Activated CD4-positive, alpha-beta T cell treated with anti-CD3 and anti-CD28 coated beads, Interleukin-2, amount 10 ng/mL, durations not matched to agents 7 days and 5 days (primary cell): ENCODE measurements around the gene FAM81B. TPM values are rescaled to one million over a fixed set of nuclear protein-coding genes. Genes with fewer than 3 reads are reported as not detected.

Experiments used
- CTCF ChIA-PET: fragments of 350-600 bp; sonication (Branson Sonifier 250); formaldehyde crosslinking; loops from one replicate; lab custom pipeline; 2021; ENCODE audit warnings: antibody characterized with exemption; lab: Charles Lee
- POLR2A ChIA-PET: fragments of 350-600 bp; sonication (Branson Sonifier 250); formaldehyde crosslinking; loops from one replicate; lab custom pipeline; 2021; ENCODE audit warnings: antibody characterized with exemption; lab: Charles Lee
- DNase-seq: peaks from one replicate; pipeline ENCODE4 v3.0.0-alpha.2; 2020
- H3K27ac Mint-ChIP-seq: one replicate; pipeline ENCODE4 v1.8.0; 2021; ENCODE audit warnings: mild to moderate bottlenecking, moderate library complexity, mixed read lengths
- H3K27me3 Mint-ChIP-seq: one replicate; pipeline ENCODE4 v1.8.0; 2021; ENCODE audit warnings: mixed read lengths
- H3K36me3 Mint-ChIP-seq: one replicate; pipeline ENCODE4 v1.8.0; 2021; ENCODE audit warnings: low read depth, mixed read lengths
- H3K4me1 Mint-ChIP-seq: one replicate; pipeline ENCODE4 v1.8.0; 2021; ENCODE audit warnings: mixed read lengths
- H3K4me3 Mint-ChIP-seq: one replicate; pipeline ENCODE4 v1.8.0; 2021; ENCODE audit warnings: mild to moderate bottlenecking, moderate library complexity, mixed read lengths
- H3K9me3 Mint-ChIP-seq: one replicate; pipeline ENCODE4 v1.8.0; 2021; ENCODE audit warnings: mixed read lengths
- total RNA-seq, 2 experiments: library from RNA; stranded (reverse); gene quantifications; one replicate each; pipeline ENCODE4 v1.2.3, GENCODE V29; 2021

The FAM81B gene
- total RNA-seq, 2 experiments from 2014 or later: not detected

- H3K27ac Mint-ChIP-seq: no peak overlapping the region
Observed at GRCh38 chr5:95411474-95411873, 20.3 kb downstream of the FAM81B start.

DNA sequence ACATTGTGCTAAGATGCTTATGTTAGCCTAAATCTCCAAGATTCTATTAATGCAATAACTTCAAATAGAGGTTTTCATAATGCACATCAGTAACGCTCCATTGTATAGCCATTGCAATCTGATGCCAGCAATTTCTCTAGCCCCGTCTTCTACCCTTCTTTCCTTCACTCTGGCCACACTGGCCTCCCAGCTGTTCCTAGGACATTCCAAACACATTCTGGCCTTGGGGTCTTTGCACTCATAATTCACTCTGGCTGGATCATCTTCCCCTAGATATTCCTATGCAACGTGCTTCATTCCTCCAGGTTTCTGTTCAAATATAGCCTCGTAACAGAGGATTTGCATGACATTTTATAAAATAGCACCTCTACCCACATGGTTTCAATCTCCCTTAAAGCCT lies 23.3 kb downstream of the FAM81B start:
- H3K4me1 Mint-ChIP-seq: no peaks in the 10 kb centered on the region
- ChIA-PET POLR2A (no interaction called here), CTCF (no interaction called here)
- H3K9me3 Mint-ChIP-seq: no peaks in the 10 kb centered on the region
- no peaks in the 10 kb centered on the region for H3K36me3 Mint-ChIP-seq
- H3K4me3 Mint-ChIP-seq: no peak overlapping the region
- no peaks in the 10 kb centered on the region for H3K27me3 Mint-ChIP-seq
- no peak for DNase-seq
- no peak overlapping the region for H3K27ac Mint-ChIP-seq

More at GRCh38 chr5:95411474-95411873, 20.3 kb downstream of the FAM81B start:
- H3K27me3 Mint-ChIP-seq: peaks cover 4% of the 10 kb centered on the region
- no peaks in the 10 kb centered on the region for H3K36me3 Mint-ChIP-seq
- no peaks in the 10 kb centered on the region for H3K4me1 Mint-ChIP-seq
- no peaks in the 10 kb centered on the region for H3K9me3 Mint-ChIP-seq
- CTCF ChIA-PET: no interaction called here
- POLR2A ChIA-PET: no interaction called here
- DNase-seq: no peak
- H3K4me3 Mint-ChIP-seq: no peak overlapping the region

DNA sequence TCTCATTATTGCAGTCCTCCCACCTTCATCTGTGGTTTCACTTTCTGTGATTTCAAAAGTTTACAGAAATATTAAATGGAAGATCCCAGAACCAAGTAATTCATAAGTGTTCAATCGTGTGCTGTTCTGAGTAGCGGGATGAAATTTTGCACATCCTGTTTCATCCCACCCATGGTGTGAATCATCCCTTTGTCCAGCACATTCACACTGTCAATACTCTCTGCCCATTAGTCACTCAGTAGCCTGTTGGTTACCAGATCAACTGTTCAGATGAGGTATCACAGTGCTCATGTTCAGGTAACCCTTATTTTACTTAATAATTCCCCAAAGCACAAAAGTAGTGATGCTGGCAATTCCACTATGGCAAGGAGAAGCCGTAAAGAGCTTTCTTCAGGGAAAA lies 26.8 kb downstream of the FAM81B start:
- CTCF ChIA-PET: no interaction called here
- no peaks in the 10 kb centered on the region for H3K27me3 Mint-ChIP-seq
- POLR2A ChIA-PET: no interaction called here

GRCh38 chr5:95422838-95423237 lies 31.7 kb downstream of the FAM81B start:
- Mint-ChIP-seq H3K27ac (no peak overlapping the region), H3K4me3 (no peak overlapping the region), H3K9me3 (no peaks in the 10 kb centered on the region), H3K36me3 (no peaks in the 10 kb centered on the region), H3K27me3 (no peaks in the 10 kb centered on the region), H3K4me1 (no peaks in the 10 kb centered on the region)
- CTCF ChIA-PET: no interaction called here
- DNase-seq: no peak
- POLR2A ChIA-PET: no interaction called here

More for the DNA sequence above, 26.8 kb downstream of the FAM81B start:
- Mint-ChIP-seq H3K4me3 (no peak overlapping the region), H3K4me1 (no peaks in the 10 kb centered on the region), H3K36me3 (no peaks in the 10 kb centered on the region), H3K9me3 (no peaks in the 10 kb centered on the region), H3K27ac (no peak overlapping the region)
- no peak for DNase-seq

DNA sequence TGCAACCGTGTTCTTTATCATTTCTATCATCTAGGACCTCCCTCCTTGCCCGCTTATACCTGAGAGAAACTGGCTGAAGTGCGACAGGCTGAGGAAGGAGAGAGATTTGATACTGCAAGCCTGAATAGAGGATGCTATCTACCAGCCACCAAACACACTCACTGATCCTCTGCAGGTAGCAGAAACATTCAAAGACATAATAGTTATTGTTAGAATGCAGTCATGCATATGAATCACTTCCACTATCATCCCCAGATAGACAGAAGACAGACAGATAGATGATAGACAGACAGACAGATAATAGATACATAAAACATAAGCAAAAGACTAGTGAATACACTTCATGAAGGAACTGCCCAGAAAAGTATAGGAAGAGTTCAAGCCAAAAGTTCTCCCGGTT lies 32.9 kb downstream of the FAM81B start:
- H3K4me1 Mint-ChIP-seq: no peaks in the 10 kb centered on the region
- no peak overlapping the region for H3K4me3 Mint-ChIP-seq
- peaks cover under 1% of the 10 kb centered on the region for H3K27me3 Mint-ChIP-seq
- CTCF ChIA-PET: no interaction called here
- POLR2A ChIA-PET: no interaction called here
- no peak for DNase-seq
- H3K9me3 Mint-ChIP-seq: no peaks in the 10 kb centered on the region
- no peaks in the 10 kb centered on the region for H3K36me3 Mint-ChIP-seq
- H3K27ac Mint-ChIP-seq: no peak overlapping the region

GRCh38 chr5:95424526-95424925 lies 33.4 kb downstream of the FAM81B start:
- POLR2A ChIA-PET: no interaction called here
- DNase-seq: no peak
- Mint-ChIP-seq H3K9me3 (no peaks in the 10 kb centered on the region), H3K27ac (no peak overlapping the region), H3K36me3 (no peaks in the 10 kb centered on the region), H3K27me3 (peaks cover 5% of the 10 kb centered on the region), H3K4me3 (no peak overlapping the region), H3K4me1 (no peaks in the 10 kb centered on the region)
- CTCF ChIA-PET: no interaction called here

DNA sequence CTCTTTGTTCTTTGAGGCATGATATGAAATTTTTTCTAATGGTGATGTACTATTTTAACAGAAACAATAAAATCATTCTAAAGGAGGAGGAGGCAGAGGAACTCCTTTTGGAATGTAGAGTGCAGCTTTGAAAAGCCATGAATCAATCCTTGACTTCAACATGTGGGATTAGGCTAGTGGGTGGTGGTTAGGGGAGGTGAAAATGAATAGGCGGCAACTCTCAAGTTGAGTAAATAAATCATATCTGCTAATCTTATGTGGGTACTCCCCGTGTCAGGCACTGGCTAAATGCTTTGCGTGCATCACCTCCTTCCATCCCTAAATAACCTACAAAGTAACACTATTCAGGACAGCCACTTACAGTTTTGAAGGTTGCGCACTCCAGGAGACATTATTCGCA lies 35.1 kb downstream of the FAM81B start:
- no peak overlapping the region for H3K4me3 Mint-ChIP-seq
- POLR2A ChIA-PET: no interaction called here

GRCh38 chr5:95432779-95433178 lies 41.6 kb downstream of the FAM81B start:
- ChIA-PET CTCF (no interaction called here), POLR2A (no interaction called here)
- Mint-ChIP-seq H3K4me3 (no peak overlapping the region), H3K4me1 (no peaks in the 10 kb centered on the region), H3K27ac (no peak overlapping the region), H3K36me3 (no peaks in the 10 kb centered on the region), H3K27me3 (peaks cover 19% of the 10 kb centered on the region), H3K9me3 (no peaks in the 10 kb centered on the region)
- DNase-seq: no peak

More for the DNA sequence above, 35.1 kb downstream of the FAM81B start:
- H3K27me3 Mint-ChIP-seq: peaks cover 5% of the 10 kb centered on the region
- H3K9me3 Mint-ChIP-seq: no peaks in the 10 kb centered on the region
- no peak for DNase-seq
- H3K27ac Mint-ChIP-seq: no peak overlapping the region
- CTCF ChIA-PET: no interaction called here
- H3K4me1 Mint-ChIP-seq: no peaks in the 10 kb centered on the region
- no peaks in the 10 kb centered on the region for H3K36me3 Mint-ChIP-seq

DNA sequence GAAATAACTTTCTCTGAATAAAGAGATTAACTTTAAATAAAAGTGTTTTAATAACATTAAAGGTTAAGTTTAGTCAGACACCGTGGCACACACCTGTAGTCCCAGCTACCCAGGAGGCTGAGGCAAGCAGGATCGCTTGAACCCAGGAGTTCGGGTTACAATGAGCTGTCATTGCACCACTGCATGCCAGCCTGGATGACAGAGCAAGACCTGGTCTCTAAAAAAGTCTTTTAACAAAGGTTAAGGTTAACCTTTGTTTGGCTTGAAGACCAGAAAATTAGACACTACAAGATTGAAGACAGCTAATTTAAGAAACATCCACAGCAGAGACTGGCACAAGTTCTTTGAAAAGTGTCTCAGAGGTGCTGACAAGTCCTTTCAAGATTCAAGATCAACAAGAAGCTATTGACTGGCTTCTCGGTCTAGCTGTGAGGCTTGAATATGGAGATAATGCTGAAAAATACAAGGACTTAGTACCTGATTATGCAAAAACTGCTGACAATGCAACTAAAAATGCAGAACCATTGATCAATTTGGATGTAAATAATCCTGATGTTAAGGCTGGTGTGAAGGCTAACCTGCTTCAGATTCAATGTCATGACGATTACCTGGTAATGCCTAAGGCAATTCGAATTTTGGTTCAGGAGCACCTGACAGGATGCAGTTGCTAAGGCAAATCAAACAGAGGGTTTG lies 48.8 kb downstream of the FAM81B start:
- Mint-ChIP-seq H3K27ac (no peak overlapping the region), H3K36me3 (no peaks in the 10 kb centered on the region), H3K4me1 (no peaks in the 10 kb centered on the region), H3K27me3 (peaks cover 23% of the 10 kb centered on the region), H3K9me3 (no peaks in the 10 kb centered on the region), H3K4me3 (no peak overlapping the region)
- POLR2A ChIA-PET: no interaction called here
- CTCF ChIA-PET: no interaction called here
- no peak for DNase-seq

- H3K4me1 Mint-ChIP-seq: no peaks in the 10 kb centered on the region
- CTCF ChIA-PET: no interaction called here
Observed at GRCh38 chr5:95440825-95441224, 49.7 kb downstream of the FAM81B start.

DNA sequence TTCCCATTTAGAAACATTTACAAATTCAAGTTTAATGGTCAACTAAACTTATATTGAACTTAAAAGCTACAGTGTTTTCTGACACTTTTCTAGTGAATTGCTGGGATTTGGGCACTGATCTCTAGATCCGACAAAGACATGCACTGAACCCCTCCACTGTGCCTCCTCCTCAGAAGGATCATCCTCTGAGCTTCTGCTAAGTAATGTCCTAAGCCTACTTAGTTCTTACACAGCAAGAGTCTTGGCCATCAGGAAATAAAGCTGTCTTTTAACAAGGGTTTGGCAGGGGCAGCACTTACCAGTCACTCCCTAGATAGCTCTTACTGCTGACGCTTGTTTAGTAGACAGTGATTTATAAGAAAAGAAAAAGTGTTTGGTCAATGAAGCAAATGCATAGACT lies 50.5 kb downstream of the FAM81B start:
- Mint-ChIP-seq H3K27me3 (peaks cover 26% of the 10 kb centered on the region), H3K9me3 (no peaks in the 10 kb centered on the region), H3K4me1 (no peaks in the 10 kb centered on the region), H3K36me3 (no peaks in the 10 kb centered on the region), H3K4me3 (no peak overlapping the region), H3K27ac (no peak overlapping the region)
- ChIA-PET CTCF (interaction anchor here (0.7 kb wide), 1 partner anchor 293 kb away, joined by 3 read pairs; no protein-coding TSS in a partner anchor), POLR2A (no interaction called here)
- DNase-seq: no peak

More at GRCh38 chr5:95440825-95441224, 49.7 kb downstream of the FAM81B start:
- peaks cover 26% of the 10 kb centered on the region for H3K27me3 Mint-ChIP-seq
- H3K27ac Mint-ChIP-seq: no peak overlapping the region
- no peaks in the 10 kb centered on the region for H3K36me3 Mint-ChIP-seq
- POLR2A ChIA-PET: no interaction called here
- no peak for DNase-seq
- H3K9me3 Mint-ChIP-seq: no peaks in the 10 kb centered on the region
- H3K4me3 Mint-ChIP-seq: no peak overlapping the region

DNA sequence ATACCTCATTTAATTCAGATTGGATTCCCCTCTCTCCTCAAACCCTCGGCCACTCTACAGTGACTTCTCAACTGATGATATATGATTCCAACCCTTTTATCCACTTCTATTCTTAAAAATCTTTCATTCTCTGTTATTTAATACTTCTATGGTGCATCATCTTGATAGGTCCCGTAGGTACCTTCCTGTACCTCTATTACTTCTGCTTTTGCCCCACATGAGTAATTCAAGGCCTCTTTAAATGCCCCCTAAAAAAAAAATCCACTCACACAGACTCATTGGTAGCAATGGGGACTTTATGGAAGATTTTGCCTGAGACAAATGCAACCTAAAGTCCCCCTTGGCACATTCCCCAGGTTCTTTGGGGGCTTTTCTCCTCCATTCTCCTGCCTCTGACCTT lies 54.3 kb downstream of the FAM81B start:
- H3K4me3 Mint-ChIP-seq: no peak overlapping the region

GRCh38 chr5:95445995-95446394 lies 54.8 kb downstream of the FAM81B start:
- no peaks in the 10 kb centered on the region for H3K36me3 Mint-ChIP-seq
- H3K9me3 Mint-ChIP-seq: no peaks in the 10 kb centered on the region
- no peak for DNase-seq
- no peak overlapping the region for H3K27ac Mint-ChIP-seq
- POLR2A ChIA-PET: no interaction called here
- no peak overlapping the region for H3K4me3 Mint-ChIP-seq
- H3K4me1 Mint-ChIP-seq: no peaks in the 10 kb centered on the region
- CTCF ChIA-PET: interaction anchor here (0.6 kb wide), 2 partner anchors 45 to 1344 kb away, joined by 3 read pairs; no protein-coding TSS in a partner anchor
- H3K27me3 Mint-ChIP-seq: peaks cover 14% of the 10 kb centered on the region

More for the DNA sequence above, 54.3 kb downstream of the FAM81B start:
- CTCF ChIA-PET: no interaction called here
- Mint-ChIP-seq H3K4me1 (no peaks in the 10 kb centered on the region), H3K36me3 (no peaks in the 10 kb centered on the region), H3K27me3 (peaks cover 20% of the 10 kb centered on the region), H3K27ac (no peak overlapping the region), H3K9me3 (no peaks in the 10 kb centered on the region)
- POLR2A ChIA-PET: no interaction called here
- DNase-seq: no peak
